GM20000 (cell line): ENCODE data around the gene TEAD4.

Experiments used
- DNase-seq: peaks from one replicate; pipeline ENCODE4 v3.0.0; 2012; ENCODE audit warnings: low spot score
- CTCF ChIP-seq: IDR thresholded peaks from 2 replicates; pipeline ENCODE4 v1.5.1; 2012; ENCODE audit warnings: mild to moderate bottlenecking, control low read depth; ENCODE audit errors: extremely low read depth, missing control alignments

The TEAD4 gene

DNA sequence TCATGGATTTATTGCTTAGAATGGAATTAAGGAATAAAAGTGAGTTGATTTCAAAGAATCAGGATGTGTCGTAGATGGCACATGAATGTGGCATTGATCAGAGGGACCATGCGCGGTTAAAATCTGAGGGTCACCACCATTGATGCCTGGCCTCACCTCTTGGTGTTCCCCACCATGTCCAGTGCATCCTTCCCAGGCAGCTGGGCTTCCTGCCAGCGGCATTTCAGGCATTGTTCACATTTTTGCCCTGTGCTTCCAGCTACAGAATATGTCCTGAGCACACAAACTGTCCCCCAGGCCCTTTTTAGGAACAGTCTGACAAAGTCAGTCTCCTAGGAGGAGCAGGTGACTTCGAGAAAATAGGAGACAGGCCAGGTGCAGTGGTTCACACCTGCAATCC lies 76.0 kb downstream of the TEAD4 start:
- no peak for TF ChIP-seq CTCF
- no peak for DNase-seq

GRCh38 chr12:3035815-3036702 lies 76.9 kb downstream of the TEAD4 start:
- TF ChIP-seq CTCF = no peak
- no peak for DNase-seq

GRCh38 chr12:3036901-3037600 lies 77.9 kb downstream of the TEAD4 start:
- DNase-seq = no peak

DNA sequence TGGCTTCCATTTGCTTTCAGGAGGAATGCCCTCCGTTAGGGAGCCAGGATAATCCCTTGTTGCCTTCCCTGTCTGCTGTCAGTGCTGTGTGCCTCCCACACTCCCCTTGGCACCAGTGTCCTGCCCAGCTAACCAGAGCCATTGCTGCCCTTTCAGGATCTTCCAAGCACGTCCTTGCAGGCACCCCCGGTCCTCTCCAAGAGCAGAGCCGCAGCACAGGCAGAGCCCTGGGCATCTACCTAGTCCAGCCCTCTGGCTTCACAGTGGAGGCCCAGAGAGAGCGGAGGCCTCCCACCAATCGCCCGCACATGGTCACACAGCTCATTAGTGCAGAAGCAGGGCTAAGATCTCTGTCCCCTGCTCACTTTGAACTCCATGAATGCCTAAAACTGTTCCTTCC lies 79.0 kb downstream of the TEAD4 start:
- DNase-seq = no peak
- no peak for TF ChIP-seq CTCF

More at GRCh38 chr12:3036901-3037600, 77.9 kb downstream of the TEAD4 start:
- TF ChIP-seq CTCF = no peak

DNA sequence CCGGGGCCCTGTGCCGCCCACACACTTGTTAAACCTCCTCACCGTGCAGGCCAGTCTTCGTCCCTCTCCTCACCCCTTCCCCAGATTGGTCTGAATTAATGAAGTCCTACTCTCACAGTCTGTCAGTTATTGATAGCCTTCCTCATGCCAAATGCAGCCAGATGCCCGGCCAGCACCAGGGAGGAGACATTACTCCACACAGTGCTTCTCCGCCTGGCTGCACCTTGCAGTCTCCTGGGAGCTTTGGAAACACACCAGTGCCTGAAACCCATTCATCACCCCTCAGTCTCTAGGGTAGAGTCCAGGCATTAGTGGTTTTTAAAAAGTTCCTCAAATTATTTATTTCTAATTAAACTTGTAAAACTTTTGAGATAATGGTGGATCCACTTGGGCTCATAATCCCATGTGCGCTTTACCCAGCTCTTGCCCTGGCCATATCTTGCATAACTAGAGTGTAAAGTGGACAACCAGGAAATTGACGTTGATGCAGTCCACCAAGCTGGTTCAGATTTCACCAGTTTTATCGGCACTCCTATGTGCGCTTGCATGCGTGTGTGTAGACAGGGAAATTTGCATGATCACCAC lies 79.8 kb downstream of the TEAD4 start:
- DNase-seq = no peak
- TF ChIP-seq CTCF = no peak

DNA sequence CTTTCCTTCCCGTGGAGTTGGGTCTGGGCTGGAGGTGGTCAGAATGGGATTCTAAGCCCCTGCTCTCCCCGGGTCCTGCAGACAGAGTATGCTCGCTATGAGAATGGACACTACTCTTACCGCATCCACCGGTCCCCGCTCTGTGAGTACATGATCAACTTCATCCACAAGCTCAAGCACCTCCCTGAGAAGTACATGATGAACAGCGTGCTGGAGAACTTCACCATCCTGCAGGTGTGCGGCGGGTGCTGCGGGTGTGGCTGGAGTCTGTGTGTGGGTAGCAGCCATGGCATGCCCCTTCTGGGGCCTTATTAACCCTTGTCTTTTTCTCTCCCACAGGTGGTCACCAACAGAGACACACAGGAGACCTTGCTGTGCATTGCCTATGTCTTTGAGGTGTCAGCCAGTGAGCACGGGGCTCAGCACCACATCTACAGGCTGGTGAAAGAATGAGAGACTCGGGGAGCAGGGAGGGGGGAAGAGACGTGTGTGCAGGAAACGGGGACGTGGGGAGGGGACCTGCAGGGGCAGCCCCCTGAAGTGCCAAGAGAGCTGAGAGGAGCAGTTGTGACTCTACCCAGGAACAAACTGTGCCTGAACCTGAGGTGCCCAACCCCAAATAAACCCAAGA lies 80.9 kb downstream of the TEAD4 start:
- no peak for DNase-seq
- no peak for TF ChIP-seq CTCF
